Choroid plexus epithelial cell (primary cell): ENCODE data around the gene RARB.

Experiments used
- DNase-seq: peaks from one replicate; pipeline ENCODE4 v3.0.0-alpha.2; 2010; ENCODE audit warnings: low read depth
- H3K4me3 ChIP-seq: 2 replicates; pipeline ENCODE4 v1.5.1; 2011; ENCODE audit warnings: low read depth, mild to moderate bottlenecking, control low read depth, low read length, moderate library complexity
- CTCF ChIP-seq: conservative IDR thresholded peaks from 2 replicates; pipeline ENCODE4 v1.5.1; 2011; ENCODE audit warnings: low read depth, mild to moderate bottlenecking, control low read depth, inconsistent platforms, low read length, moderate library complexity

RARB gene

GRCh38 chr3:25420147-25420546, 7.9 kb upstream of the RARB start:
- H3K4me3 ChIP-seq, result no peak overlapping the region
- DNase-seq, result no peak
- no peak for TF ChIP-seq CTCF

GRCh38 chr3:25420885-25421284, 7.2 kb upstream of the RARB start:
- no peak for TF ChIP-seq CTCF
- no peak overlapping the region for H3K4me3 ChIP-seq
- no peak for DNase-seq

GRCh38 chr3:25421747-25422146, 6.3 kb upstream of the RARB start:
- no peak overlapping the region for H3K4me3 ChIP-seq
- no peak for DNase-seq
- no peak for TF ChIP-seq CTCF

GRCh38 chr3:25423780-25424588, 4.1 kb upstream of the RARB start:
- peak; percentile 91 for DNase-seq

DNA sequence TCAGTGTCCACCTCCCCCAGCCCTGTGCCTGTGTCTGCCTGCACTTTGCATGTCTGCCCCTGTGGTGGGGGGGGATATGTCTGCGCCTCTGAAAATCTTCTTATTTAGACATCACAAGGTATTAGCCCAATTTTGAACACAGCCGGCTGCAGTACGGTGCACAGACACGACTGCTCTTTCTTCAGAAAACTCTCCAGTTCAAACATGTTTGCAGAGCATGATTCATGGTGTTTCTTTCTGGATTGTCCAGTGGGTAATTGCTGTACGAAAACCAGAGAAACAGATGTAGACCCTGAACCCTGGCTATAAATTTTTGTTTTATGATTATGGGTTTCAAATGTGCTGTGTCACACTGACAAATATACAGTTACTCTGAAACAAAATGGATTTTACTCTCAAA, 3.4 kb upstream of the RARB start:
- H3K4me3 ChIP-seq, result no peak overlapping the region
- DNase-seq, result peak; percentile 49
- no peak for TF ChIP-seq CTCF

More at GRCh38 chr3:25423780-25424588, 4.1 kb upstream of the RARB start:
- H3K4me3 ChIP-seq, result no peak overlapping the region
- peak; percentile 1 for TF ChIP-seq CTCF

GRCh38 chr3:25426408-25426807, 1.7 kb upstream of the RARB start:
- no peak for DNase-seq
- no peak overlapping the region for H3K4me3 ChIP-seq
- TF ChIP-seq CTCF, result no peak

DNA sequence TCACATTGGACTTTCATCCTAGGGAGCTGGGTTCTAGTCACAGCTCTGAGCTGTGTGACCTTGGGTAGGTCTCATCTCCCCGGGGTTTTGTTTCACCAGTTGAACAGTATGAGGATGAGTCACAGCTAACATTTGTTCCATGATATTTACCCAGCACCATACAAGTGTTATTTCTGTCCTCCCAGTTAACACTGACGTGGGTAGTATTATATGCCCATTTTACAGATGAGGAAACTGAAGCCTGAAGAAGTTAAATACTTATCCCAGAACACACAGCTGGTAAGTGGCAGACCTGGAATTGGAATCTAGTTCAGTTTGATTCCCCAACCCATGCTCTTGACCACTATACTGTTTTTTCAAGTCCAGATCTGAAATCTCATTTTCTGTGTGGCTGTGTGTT, 908 bp upstream of the RARB start:
- TF ChIP-seq CTCF, result no peak
- H3K4me3 ChIP-seq, result peak overlapping the region; percentile 77
- DNase-seq, result peak; percentile 80
